ENCODE measurements around the gene RGS12.
A peak's percentile ranks its signal among the peaks of the same experiment; 100 is the strongest.

DNA sequence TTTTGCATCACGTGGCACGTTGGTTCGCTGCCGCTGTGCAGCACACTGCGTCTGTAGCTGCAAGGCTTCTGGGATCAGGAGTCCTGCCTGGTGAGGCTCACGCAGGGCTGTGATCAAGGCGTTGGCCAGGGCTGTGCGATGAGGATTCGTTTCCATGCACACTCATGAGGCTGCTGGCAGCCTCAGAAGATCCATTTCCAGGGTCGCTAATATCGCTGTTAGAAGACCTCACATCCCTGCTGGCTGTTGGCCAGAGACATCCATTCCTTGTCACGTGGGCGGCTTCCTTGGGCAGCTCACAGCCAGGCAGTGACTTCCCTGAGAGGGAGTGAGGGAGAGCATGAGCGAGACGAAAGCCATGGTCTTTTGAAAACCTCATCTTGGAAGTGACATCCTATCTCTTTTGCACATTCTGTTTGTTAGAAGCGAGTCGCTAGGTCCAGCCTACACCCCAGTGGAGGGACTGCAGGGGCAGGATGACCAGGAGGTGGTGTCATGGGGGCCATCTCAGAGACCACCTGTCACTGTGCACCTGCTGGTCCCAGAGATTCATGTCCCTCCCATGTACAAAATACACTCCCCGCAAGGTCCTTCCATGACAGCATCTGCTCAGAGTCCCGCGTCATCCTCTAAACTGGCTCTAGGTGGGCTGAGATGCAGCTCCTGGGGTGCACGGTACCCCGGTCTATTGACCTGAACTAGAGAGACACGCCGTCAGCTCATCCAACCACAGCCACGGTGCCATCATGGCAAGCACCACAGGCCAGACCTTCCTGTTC lies 12.2 kb downstream of the RGS12 start:
- TF ChIP-seq, protein P1, sequence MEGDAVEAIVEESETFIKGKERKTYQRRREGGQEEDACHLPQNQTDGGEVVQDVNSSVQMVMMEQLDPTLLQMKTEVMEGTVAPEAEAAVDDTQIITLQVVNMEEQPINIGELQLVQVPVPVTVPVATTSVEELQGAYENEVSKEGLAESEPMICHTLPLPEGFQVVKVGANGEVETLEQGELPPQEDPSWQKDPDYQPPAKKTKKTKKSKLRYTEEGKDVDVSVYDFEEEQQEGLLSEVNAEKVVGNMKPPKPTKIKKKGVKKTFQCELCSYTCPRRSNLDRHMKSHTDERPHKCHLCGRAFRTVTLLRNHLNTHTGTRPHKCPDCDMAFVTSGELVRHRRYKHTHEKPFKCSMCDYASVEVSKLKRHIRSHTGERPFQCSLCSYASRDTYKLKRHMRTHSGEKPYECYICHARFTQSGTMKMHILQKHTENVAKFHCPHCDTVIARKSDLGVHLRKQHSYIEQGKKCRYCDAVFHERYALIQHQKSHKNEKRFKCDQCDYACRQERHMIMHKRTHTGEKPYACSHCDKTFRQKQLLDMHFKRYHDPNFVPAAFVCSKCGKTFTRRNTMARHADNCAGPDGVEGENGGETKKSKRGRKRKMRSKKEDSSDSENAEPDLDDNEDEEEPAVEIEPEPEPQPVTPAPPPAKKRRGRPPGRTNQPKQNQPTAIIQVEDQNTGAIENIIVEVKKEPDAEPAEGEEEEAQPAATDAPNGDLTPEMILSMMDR (IDR thresholded peaks at IDR 0.05 in 8 of 11, conservative IDR thresholded peaks at IDR 0.05 in 3 of 11) = no peak
- peak in 1 of 3 donors; percentile 18 for TF ChIP-seq POLR2AphosphoS5 (IDR thresholded peaks at IDR 0.05)

Measured in spleen (tissue), 7 donors.